Prostate gland (tissue), 2 donors: Measurements from ENCODE around the gene SPEM3. TPM values are rescaled to one million over a fixed set of nuclear protein-coding genes. Genes with fewer than 3 reads are reported as not detected.

Experiments used
- DNase-seq: peaks from one replicate; pipeline ENCODE4 v3.0.0-alpha.2; 2019; ENCODE audit warnings: low spot score
- H3K27ac ChIP-seq, 2 donors: fragments of 200-600 bp; sonication (generic); 2 replicates each; pipeline ENCODE4 v1.5.1; 2017 to 2019
- H3K27me3 ChIP-seq: fragments of 200-600 bp; sonication (generic); replicated peaks from 2 replicates; pipeline ENCODE4 v1.5.1; 2019; ENCODE audit not compliant: insufficient read depth
- H3K36me3 ChIP-seq, 2 donors: fragments of 200-600 bp; sonication (generic); 1 replicate in 1 of 2; 2 replicates in 1 of 2; pipeline versions ENCODE4 v1.5.1 to v1.8.1; 2017 to 2019
- H3K4me1 ChIP-seq: fragments of 200-600 bp; sonication (generic); replicated peaks from 2 replicates; pipeline ENCODE4 v1.5.1; 2019
- H3K4me3 ChIP-seq, 2 donors: fragments of 200-600 bp; sonication (generic); 2 replicates each; pipeline ENCODE4 v1.5.1; 2017 to 2019
- H3K9me3 ChIP-seq: fragments of 200-600 bp; sonication (generic); 2 replicates; pipeline ENCODE4 v1.5.1; 2017
- POLR2A ChIP-seq: fragments of 450-650 bp; IDR thresholded peaks from one replicate; pipeline ENCODE4 v1.6.1; 2016; ENCODE audit warnings: antibody characterized with exemption, mild to moderate bottlenecking
- POLR2AphosphoS5 ChIP-seq: sonication (generic); formaldehyde crosslinking; IDR thresholded peaks from one replicate; pipeline ENCODE4 v1.6.1; 2017; ENCODE audit warnings: antibody characterized with exemption
- WGBS: methylation state at CpG from one replicate; pipeline ENCODE4 v1.1.5; 2018; 5-methylcytosine and 5-hydroxymethylcytosine counted together
- intact Hi-C: fragments of 100-400 bp; cut with DNase I; formaldehyde crosslinking; loops from one replicate; pipeline ENCODE4 v1.14.2; 2022
- total RNA-seq, 2 donors: library from RNA; depleted of rRNA; stranded (reverse); fragments of >200 nt; gene quantifications; one replicate each; pipeline ENCODE4 v1.1.0, GENCODE V29; 2016
- TF ChIP-seq, protein P1 (sequence below), 4 experiments: fragments of 200-600 bp in 2 of 4; fragments of 450-650 bp in 2 of 4; sonication (generic) in 2 of 4; IDR thresholded peaks; 1 replicate in 3 of 4; 2 replicates in 1 of 4; pipeline ENCODE4 v1.5.1; 2016 to 2019; ENCODE audit warnings: antibody characterized with exemption in 4 of 4, mild to moderate bottlenecking in 2 of 4, moderate library complexity in 2 of 4

The SPEM3 gene
- total RNA-seq, 2 donors from 2014 or later, result 0.09 to 0.11 TPM

DNA sequence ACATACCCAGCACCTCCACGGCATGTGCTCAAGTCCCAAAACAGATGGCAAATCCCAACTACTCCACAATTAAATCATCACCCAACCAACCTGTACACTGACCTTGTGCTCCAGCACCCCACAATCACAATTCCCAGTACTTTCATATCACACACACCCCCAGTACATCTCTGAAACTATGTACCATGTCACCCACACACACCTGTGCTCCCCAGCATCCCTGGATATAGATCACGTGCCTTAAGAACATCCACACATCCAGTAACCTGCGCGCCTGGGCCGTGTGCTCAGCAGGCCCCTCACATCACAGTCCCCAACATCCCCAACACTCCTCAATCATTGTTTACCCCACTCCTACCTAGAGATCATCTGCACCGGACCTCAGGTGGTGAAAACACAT lies 18.9 kb upstream of the SPEM3 start:
- TF ChIP-seq POLR2AphosphoS5 (no peak), POLR2A (no peak)
- TF ChIP-seq, protein P1, sequence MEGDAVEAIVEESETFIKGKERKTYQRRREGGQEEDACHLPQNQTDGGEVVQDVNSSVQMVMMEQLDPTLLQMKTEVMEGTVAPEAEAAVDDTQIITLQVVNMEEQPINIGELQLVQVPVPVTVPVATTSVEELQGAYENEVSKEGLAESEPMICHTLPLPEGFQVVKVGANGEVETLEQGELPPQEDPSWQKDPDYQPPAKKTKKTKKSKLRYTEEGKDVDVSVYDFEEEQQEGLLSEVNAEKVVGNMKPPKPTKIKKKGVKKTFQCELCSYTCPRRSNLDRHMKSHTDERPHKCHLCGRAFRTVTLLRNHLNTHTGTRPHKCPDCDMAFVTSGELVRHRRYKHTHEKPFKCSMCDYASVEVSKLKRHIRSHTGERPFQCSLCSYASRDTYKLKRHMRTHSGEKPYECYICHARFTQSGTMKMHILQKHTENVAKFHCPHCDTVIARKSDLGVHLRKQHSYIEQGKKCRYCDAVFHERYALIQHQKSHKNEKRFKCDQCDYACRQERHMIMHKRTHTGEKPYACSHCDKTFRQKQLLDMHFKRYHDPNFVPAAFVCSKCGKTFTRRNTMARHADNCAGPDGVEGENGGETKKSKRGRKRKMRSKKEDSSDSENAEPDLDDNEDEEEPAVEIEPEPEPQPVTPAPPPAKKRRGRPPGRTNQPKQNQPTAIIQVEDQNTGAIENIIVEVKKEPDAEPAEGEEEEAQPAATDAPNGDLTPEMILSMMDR (IDR thresholded peaks at IDR 0.05), result no peak
- intact Hi-C loops, result no loop called here
- no peak overlapping the region for H3K4me3 ChIP-seq
- no peaks in the 10 kb centered on the region for H3K4me1 ChIP-seq
- H3K27me3 ChIP-seq, result no peaks in the 10 kb centered on the region
- DNase-seq, result no peak
- WGBS, result 91% methylated on average over 6 of the region's 6 CpGs
- no peaks in the 10 kb centered on the region for H3K36me3 ChIP-seq
- H3K27ac ChIP-seq, result no peak overlapping the region
- no peaks in the 10 kb centered on the region for H3K9me3 ChIP-seq

DNA sequence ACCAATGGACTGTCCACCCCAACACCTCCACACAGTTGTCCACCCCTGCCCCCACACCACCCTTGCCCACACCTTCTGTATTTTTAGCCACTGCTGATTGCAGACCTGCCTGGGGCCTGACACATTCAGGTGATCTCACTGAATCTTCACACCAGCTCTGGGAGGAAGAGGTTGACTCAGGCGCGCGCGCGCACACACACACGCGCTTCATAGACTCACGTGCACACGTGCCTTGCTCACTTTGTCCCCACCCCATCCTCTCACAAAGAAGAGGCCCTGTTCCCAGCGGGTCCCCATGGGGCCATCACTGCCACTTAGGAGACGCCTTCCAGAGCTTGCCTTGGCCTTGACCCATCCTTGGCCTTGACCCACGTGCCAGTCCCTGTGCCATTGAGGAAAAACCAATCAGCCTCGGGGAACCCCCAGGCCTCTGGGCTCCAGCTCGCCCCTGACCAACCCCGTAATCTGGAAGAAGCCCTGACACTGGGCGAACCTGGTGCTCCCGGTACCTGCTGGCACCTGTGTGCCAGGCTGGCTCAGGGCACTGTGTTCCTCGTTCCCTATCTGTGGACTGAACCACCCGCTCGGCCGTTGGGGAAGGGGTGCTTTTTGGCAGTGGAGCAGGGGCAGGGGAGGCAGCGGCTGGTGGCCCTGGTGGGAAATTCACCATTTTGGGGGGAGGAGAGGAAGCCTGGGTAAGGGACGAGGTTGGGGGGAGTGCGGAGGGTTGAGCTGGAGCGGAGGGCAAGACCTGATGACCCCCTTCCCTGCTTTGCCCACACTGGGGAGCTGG lies 17.8 kb upstream of the SPEM3 start:
- Histone ChIP-seq H3K27ac (no peak overlapping the region), H3K27me3 (no peaks in the 10 kb centered on the region), H3K36me3 (no peaks in the 10 kb centered on the region), H3K9me3 (no peaks in the 10 kb centered on the region), H3K4me3 (no peak overlapping the region), H3K4me1 (no peaks in the 10 kb centered on the region)
- no peak for DNase-seq
- 87% methylated on average over 25 of the region's 25 CpGs for WGBS
- intact Hi-C loops, result no loop called here
- TF ChIP-seq POLR2A (no peak), POLR2AphosphoS5 (no peak)
- TF ChIP-seq, protein P1 (IDR thresholded peaks at IDR 0.05), result no peak

DNA sequence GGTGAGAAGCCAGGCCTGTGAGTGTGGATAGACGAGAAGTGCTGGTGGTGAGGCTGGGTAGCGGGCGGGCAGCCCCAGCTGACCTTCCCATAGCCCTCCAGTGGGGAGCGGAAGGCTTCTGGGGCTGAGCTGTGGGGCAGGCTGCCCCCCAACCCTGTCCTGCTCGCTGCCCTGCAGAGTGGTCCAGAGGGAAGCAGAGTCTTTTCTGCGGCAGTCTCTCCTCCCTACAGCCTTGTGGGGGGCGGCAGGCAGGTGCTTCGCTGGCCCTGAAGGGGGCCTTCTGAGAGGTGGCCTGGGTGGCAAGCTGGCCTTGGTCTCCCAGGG lies 17.3 kb upstream of the SPEM3 start:
- TF ChIP-seq POLR2AphosphoS5 (no peak), POLR2A (no peak)
- TF ChIP-seq, protein P1 (IDR thresholded peaks at IDR 0.05), result no peak
- Histone ChIP-seq H3K4me1 (no peaks in the 10 kb centered on the region), H3K27ac (no peak overlapping the region), H3K36me3 (no peaks in the 10 kb centered on the region), H3K4me3 (no peak overlapping the region), H3K27me3 (no peaks in the 10 kb centered on the region), H3K9me3 (no peaks in the 10 kb centered on the region)
- 94% methylated on average over 8 of the region's 8 CpGs for WGBS
- no peak for DNase-seq
- intact Hi-C loops, result no loop called here

DNA sequence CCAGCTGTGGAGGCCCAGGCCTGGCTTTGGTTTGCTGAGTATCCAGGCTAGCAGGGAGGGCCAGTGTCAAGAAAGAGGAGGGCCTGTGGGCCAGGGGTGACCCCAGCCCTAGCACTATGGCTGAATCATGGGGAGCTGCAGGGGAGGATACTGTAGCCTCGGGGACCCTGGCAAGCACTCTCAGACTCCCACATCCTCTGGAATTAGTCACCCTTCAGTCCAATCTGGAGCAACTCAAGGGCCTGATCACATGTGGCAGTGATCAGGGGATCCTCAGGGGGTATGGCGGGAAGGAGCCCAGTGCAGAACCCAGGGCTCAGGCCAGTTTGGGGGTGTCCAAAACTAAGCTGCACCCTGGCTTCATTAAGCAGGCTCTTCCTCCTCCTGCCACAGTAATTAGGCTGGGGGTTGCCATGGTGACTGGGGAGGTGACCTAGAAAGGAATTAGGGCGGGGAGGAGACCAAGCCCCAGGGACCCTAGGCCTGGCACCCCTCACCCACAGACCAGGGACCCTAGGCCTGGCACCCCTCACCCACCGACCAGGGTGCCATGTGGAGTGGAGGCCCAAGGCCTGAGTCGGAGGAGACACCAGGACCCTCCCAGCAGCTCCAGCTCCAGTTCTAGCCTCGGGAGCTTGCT lies 15.2 kb upstream of the SPEM3 start:
- intact Hi-C loops, result no loop called here
- Histone ChIP-seq H3K4me3 (no peak overlapping the region), H3K9me3 (no peaks in the 10 kb centered on the region), H3K4me1 (no peaks in the 10 kb centered on the region), H3K36me3 (no peaks in the 10 kb centered on the region), H3K27me3 (no peaks in the 10 kb centered on the region), H3K27ac (no peak overlapping the region)
- no peak for DNase-seq
- TF ChIP-seq POLR2A, result no peak
- TF ChIP-seq, protein P1 (IDR thresholded peaks at IDR 0.05), result no peak
- TF ChIP-seq POLR2AphosphoS5, result no peak
- WGBS, result 72% methylated on average over 6 of the region's 6 CpGs

DNA sequence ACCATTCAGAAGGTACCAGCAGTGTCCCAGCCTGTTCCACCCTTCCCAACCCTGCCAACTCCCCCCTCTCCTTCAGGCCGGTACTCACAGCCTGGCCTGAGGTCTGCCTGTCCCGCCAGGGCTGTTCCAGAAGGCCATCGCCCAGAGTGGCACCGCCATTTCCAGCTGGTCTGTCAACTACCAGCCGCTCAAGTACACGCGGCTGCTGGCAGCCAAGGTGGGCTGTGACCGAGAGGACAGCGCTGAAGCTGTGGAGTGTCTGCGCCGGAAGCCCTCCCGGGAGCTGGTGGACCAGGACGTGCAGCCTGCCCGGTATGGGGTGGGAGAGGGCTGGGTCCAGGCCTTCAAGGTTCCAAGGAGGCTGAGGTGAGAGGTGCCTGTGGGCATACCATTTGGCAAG lies 13.8 kb upstream of the SPEM3 start:
- Histone ChIP-seq H3K27me3 (no peaks in the 10 kb centered on the region), H3K4me1 (no peaks in the 10 kb centered on the region), H3K4me3 (no peak overlapping the region), H3K36me3 (no peaks in the 10 kb centered on the region), H3K27ac (no peak overlapping the region), H3K9me3 (no peaks in the 10 kb centered on the region)
- DNase-seq, result no peak
- 80% methylated on average over 14 of the region's 14 CpGs for WGBS
- intact Hi-C loops, result no loop called here
- TF ChIP-seq, protein P1 (IDR thresholded peaks at IDR 0.05), result no peak
- TF ChIP-seq POLR2AphosphoS5 (no peak), POLR2A (no peak)
